WTC11 (cell line): Measurements from ENCODE around the gene ANKRD2.

ENCODE experiments used
- CREB1 ChIP-seq: sonication (generic); formaldehyde crosslinking; IDR thresholded peaks from 2 replicates; pipeline ENCODE4 v1.8.0; 2023; ENCODE audit warnings: mild to moderate bottlenecking, missing genetic modification reagents
- EMX1 ChIP-seq: fragments of 250-450 bp; sonication (Bioruptor Pico); IDR thresholded peaks from 2 replicates; pipeline ENCODE4 v1.8.0; 2021; ENCODE audit warnings: mild to moderate bottlenecking
- FOXK1 ChIP-seq: sonication (generic); formaldehyde crosslinking; IDR thresholded peaks from 2 replicates; pipeline ENCODE4 v1.8.0; 2022; ENCODE audit warnings: mild to moderate bottlenecking, moderate library complexity, missing genetic modification reagents
- MYBL2 ChIP-seq: sonication (generic); formaldehyde crosslinking; IDR thresholded peaks from 2 replicates; pipeline ENCODE4 v1.8.1; 2023; ENCODE audit warnings: mild to moderate bottlenecking, moderate library complexity, missing genetic modification reagents
- NR1H2 ChIP-seq: sonication (generic); formaldehyde crosslinking; IDR thresholded peaks from 2 replicates; pipeline ENCODE4 v1.9.0; 2021; ENCODE audit warnings: mild to moderate bottlenecking, moderate library complexity, missing genetic modification reagents
- ZNF121 ChIP-seq: sonication (generic); formaldehyde crosslinking; IDR thresholded peaks from 2 replicates; pipeline ENCODE4 v1.8.0; 2023; ENCODE audit warnings: missing genetic modification reagents
- ZSCAN18 ChIP-seq: fragments of 250-450 bp; sonication (Bioruptor Pico); IDR thresholded peaks from 2 replicates; pipeline ENCODE4 v2.1.2; 2022; ENCODE audit warnings: mild to moderate bottlenecking, moderate library complexity
- TF ChIP-seq, protein P1 (sequence below): fragments of 200-600 bp; IDR thresholded peaks from 2 replicates; pipeline ENCODE4 v1.8.0; 2022; ENCODE audit warnings: antibody characterized with exemption

- TF ChIP-seq CREB1 (CRISPR knock-in tag), result no peak
- TF ChIP-seq, protein P1, sequence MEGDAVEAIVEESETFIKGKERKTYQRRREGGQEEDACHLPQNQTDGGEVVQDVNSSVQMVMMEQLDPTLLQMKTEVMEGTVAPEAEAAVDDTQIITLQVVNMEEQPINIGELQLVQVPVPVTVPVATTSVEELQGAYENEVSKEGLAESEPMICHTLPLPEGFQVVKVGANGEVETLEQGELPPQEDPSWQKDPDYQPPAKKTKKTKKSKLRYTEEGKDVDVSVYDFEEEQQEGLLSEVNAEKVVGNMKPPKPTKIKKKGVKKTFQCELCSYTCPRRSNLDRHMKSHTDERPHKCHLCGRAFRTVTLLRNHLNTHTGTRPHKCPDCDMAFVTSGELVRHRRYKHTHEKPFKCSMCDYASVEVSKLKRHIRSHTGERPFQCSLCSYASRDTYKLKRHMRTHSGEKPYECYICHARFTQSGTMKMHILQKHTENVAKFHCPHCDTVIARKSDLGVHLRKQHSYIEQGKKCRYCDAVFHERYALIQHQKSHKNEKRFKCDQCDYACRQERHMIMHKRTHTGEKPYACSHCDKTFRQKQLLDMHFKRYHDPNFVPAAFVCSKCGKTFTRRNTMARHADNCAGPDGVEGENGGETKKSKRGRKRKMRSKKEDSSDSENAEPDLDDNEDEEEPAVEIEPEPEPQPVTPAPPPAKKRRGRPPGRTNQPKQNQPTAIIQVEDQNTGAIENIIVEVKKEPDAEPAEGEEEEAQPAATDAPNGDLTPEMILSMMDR, result no peak
- TF ChIP-seq NR1H2, result no peak
- no peak for TF ChIP-seq FOXK1
- no peak for TF ChIP-seq ZSCAN18
- TF ChIP-seq MYBL2 (CRISPR knock-in tag), result no peak
- TF ChIP-seq ZNF121 (CRISPR knock-in tag), result no peak
- TF ChIP-seq EMX1 (CRISPR knock-in tag), result no peak
Observed at GRCh38 chr10:97578171-97578844, 5.7 kb downstream of the ANKRD2 start.
